ENCODE data around the gene SND1. TPM values are rescaled to one million over a fixed set of nuclear protein-coding genes. Genes with fewer than 3 reads are reported as not detected.

Gene SND1
- polyA plus RNA-seq, 1 donor = 144 TPM

GRCh38 chr7:128071376-128071775 lies 419.4 kb downstream of the SND1 start:
- DNase-seq = no peak
- Histone ChIP-seq H3K4me3 (ENCODE audit: low read length) (no peak overlapping the region), H3K9me3 (ENCODE audit: control insufficient read depth, low read depth, low read length) (no peaks in the 10 kb centered on the region), H3K4me1 (ENCODE audit: control insufficient read depth, insufficient read depth, low read length) (no peaks in the 10 kb centered on the region), H3K27me3 (ENCODE audit: control insufficient read depth, insufficient read depth, low read length) (no peaks in the 10 kb centered on the region), H3K36me3 (ENCODE audit: control insufficient read depth, insufficient read depth, low read length) (peaks cover 29% of the 10 kb centered on the region), H3K27ac (ENCODE audit: low read length) (no peak overlapping the region)
- no CpG with 5 or more reads among the region's 6 CpGs for WGBS (ENCODE audit: insufficient coverage, low lambda C conversion rate)

GRCh38 chr7:128071801-128072200 lies 419.8 kb downstream of the SND1 start:
- Histone ChIP-seq H3K27ac (ENCODE audit: low read length) (no peak overlapping the region), H3K4me3 (ENCODE audit: low read length) (no peak overlapping the region), H3K4me1 (ENCODE audit: control insufficient read depth, insufficient read depth, low read length) (no peaks in the 10 kb centered on the region), H3K36me3 (ENCODE audit: control insufficient read depth, insufficient read depth, low read length) (peaks cover 28% of the 10 kb centered on the region), H3K27me3 (ENCODE audit: control insufficient read depth, insufficient read depth, low read length) (no peaks in the 10 kb centered on the region), H3K9me3 (ENCODE audit: control insufficient read depth, low read depth, low read length) (no peaks in the 10 kb centered on the region)
- WGBS (ENCODE audit: insufficient coverage, low lambda C conversion rate) = no CpG with 5 or more reads among the region's 11 CpGs
- no peak for DNase-seq

DNA sequence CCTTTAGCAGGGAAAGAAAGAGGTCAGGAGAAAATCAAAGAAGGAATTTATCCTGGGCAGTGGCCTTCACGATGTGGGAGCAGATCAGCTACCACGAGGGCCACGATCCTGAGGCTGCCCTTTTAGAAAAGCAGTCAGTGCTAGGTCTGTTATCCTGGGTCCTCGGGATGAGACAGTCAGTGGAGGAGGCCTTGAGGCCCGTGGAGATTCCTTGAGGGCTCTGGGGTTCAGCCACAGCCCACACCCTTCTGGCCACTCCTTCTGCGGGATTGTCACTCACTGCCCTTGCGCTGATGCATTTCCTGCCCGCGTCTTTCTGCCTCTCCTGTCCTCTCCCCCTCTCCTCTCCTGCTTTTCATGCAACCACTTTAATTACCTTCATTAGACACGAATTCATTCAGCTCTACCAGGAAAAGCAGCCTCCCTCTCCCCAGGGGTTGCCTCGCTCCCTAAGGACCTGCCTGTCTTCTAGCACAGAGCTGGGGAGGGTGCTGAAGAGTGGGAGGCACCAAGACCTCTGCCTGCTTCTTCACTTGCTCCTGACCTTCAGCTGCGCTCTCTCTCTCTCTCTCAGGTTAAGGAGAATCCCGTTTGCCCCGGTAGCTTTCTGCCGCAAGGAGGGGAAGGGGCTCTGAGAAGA lies 421.8 kb downstream of the SND1 start:
- H3K4me1 ChIP-seq (ENCODE audit: control insufficient read depth, insufficient read depth, low read length) = no peaks in the 10 kb centered on the region
- no peaks in the 10 kb centered on the region for H3K27me3 ChIP-seq (ENCODE audit: control insufficient read depth, insufficient read depth, low read length)
- DNase-seq = no peak
- H3K36me3 ChIP-seq (ENCODE audit: control insufficient read depth, insufficient read depth, low read length) = peaks cover 45% of the 10 kb centered on the region
- H3K27ac ChIP-seq (ENCODE audit: low read length) = no peak overlapping the region
- H3K4me3 ChIP-seq (ENCODE audit: low read length) = no peak overlapping the region
- WGBS (ENCODE audit: insufficient coverage, low lambda C conversion rate) = no CpG with 5 or more reads among the region's 15 CpGs
- H3K9me3 ChIP-seq (ENCODE audit: control insufficient read depth, low read depth, low read length) = no peaks in the 10 kb centered on the region

DNA sequence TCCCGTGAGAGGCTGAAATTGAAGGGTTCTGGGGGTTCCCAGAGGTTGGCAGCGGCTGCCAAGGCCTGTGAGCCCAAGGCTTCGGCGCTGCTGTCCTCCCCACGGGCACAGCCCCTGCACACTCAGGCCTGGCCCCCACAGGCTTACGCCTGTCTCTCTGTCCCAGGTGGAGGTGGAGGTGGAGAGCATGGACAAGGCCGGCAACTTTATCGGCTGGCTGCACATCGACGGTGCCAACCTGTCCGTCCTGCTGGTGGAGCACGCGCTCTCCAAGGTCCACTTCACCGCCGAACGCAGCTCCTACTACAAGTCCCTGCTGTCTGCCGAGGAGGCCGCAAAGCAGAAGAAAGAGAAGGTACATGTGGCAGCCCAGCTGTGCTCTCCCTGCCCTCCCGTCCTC lies 422.3 kb downstream of the SND1 start:
- Histone ChIP-seq H3K4me3 (ENCODE audit: low read length) (no peak overlapping the region), H3K27me3 (ENCODE audit: control insufficient read depth, insufficient read depth, low read length) (no peaks in the 10 kb centered on the region), H3K9me3 (ENCODE audit: control insufficient read depth, low read depth, low read length) (no peaks in the 10 kb centered on the region), H3K36me3 (ENCODE audit: control insufficient read depth, insufficient read depth, low read length) (peaks cover 49% of the 10 kb centered on the region), H3K4me1 (ENCODE audit: control insufficient read depth, insufficient read depth, low read length) (no peaks in the 10 kb centered on the region), H3K27ac (ENCODE audit: low read length) (no peak overlapping the region)
- no CpG with 5 or more reads among the region's 19 CpGs for WGBS (ENCODE audit: insufficient coverage, low lambda C conversion rate)
- no peak for DNase-seq

DNA sequence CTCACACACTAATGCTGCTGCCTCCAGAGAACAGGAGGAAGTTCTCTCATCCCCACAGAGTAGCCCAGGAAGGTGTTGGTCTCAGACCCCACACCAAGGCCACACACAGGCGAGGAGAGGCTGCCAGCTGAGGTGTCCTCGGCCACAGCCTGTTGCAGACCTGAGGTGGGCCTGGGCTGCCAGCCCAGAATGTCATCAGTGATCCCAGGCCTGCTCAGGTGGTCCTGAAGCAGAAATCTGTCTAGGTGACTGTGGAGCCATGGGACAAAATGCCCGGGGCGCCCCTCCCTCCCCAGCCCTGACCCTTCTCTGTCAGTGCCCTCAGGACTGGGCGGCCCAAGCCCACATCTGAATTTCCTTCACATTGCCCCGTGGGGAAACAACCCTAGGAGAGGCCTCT lies 422.7 kb downstream of the SND1 start:
- no peak for DNase-seq
- Histone ChIP-seq H3K36me3 (ENCODE audit: control insufficient read depth, insufficient read depth, low read length) (peaks cover 52% of the 10 kb centered on the region), H3K27me3 (ENCODE audit: control insufficient read depth, insufficient read depth, low read length) (no peaks in the 10 kb centered on the region), H3K4me3 (ENCODE audit: low read length) (no peak overlapping the region), H3K9me3 (ENCODE audit: control insufficient read depth, low read depth, low read length) (no peaks in the 10 kb centered on the region), H3K27ac (ENCODE audit: low read length) (no peak overlapping the region), H3K4me1 (ENCODE audit: control insufficient read depth, insufficient read depth, low read length) (no peaks in the 10 kb centered on the region)
- 100% methylated on average over 1 of the region's 6 CpGs for WGBS (ENCODE audit: insufficient coverage, low lambda C conversion rate)

DNA sequence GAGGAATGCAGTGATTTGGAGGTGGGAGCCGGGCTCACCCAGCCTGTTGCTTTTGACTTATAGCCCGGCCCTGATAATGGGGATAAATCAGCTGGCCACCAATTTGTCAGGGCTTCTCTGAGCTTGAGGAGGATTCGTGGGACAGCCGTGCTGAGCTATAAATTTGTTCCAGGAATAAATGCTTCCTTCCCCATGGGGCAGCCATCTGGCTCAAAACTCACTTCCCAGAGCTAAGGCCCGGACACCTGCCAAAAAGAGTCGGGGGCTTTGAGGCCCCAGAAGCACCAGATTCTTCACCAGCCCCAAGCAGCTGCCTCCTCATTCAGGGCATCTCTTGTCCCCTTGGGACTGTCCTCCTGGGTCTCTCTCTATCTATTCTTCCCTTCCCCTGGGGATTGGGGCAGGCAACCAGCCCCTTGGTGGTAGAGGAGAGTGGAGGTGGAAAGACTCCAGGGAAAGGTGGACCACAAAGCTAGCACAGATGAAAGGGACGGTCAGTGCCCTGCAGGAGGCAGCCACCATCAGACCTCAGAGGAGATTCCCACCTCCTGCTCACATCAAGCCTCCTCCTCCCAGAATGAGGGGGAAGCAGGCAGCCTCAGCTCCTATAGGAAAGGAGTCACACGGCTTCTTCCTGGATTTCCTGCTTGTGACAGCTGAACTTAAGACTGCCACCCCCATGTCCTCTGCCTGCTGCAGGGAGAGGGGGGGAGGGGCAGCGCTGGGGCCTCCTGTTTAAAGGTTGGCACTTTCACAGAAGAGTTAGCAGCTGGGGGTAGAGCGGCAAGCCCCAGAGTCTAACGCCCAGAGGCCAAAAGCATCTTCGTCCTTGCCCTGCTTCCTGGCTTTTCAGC lies 423.5 kb downstream of the SND1 start:
- H3K27ac ChIP-seq (ENCODE audit: low read length) = no peak overlapping the region
- no peaks in the 10 kb centered on the region for H3K27me3 ChIP-seq (ENCODE audit: control insufficient read depth, insufficient read depth, low read length)
- no peak for DNase-seq
- H3K9me3 ChIP-seq (ENCODE audit: control insufficient read depth, low read depth, low read length) = no peaks in the 10 kb centered on the region
- H3K36me3 ChIP-seq (ENCODE audit: control insufficient read depth, insufficient read depth, low read length) = peaks cover 55% of the 10 kb centered on the region
- no peak overlapping the region for H3K4me3 ChIP-seq (ENCODE audit: low read length)
- no CpG with 5 or more reads among the region's 12 CpGs for WGBS (ENCODE audit: insufficient coverage, low lambda C conversion rate)
- H3K4me1 ChIP-seq (ENCODE audit: control insufficient read depth, insufficient read depth, low read length) = no peaks in the 10 kb centered on the region

GRCh38 chr7:128076196-128076795 lies 424.3 kb downstream of the SND1 start:
- no peak overlapping the region for H3K27ac ChIP-seq (ENCODE audit: low read length)
- no peak overlapping the region for H3K4me3 ChIP-seq (ENCODE audit: low read length)
- WGBS (ENCODE audit: insufficient coverage, low lambda C conversion rate) = no CpG with 5 or more reads among the region's 8 CpGs
- peaks cover 57% of the 10 kb centered on the region for H3K36me3 ChIP-seq (ENCODE audit: control insufficient read depth, insufficient read depth, low read length)
- H3K9me3 ChIP-seq (ENCODE audit: control insufficient read depth, low read depth, low read length) = no peaks in the 10 kb centered on the region
- H3K4me1 ChIP-seq (ENCODE audit: control insufficient read depth, insufficient read depth, low read length) = no peaks in the 10 kb centered on the region
- no peaks in the 10 kb centered on the region for H3K27me3 ChIP-seq (ENCODE audit: control insufficient read depth, insufficient read depth, low read length)
- DNase-seq = no peak

DNA sequence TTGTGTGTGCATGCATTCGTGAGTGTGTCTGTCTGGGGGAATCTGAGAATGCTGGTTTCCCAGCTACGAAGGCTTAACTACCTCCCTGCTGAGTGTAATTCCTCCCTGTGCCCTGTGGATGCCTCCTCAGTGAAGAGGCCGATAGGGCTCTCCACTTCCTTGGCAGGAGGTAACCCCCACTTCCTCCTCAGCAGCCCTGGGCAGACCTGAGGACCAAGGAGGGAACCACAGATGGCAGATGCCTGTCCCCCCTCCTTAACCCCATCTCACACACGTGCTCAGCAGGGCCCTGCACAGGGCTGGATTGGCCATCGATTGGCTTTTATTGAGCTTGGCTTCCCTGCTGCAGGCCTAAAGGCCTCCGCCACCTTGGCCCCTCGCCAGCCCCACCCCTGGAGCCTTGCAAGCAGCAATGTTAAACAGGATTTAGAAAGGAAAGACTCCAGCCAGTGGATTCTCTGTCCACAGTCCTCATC lies 424.8 kb downstream of the SND1 start:
- Histone ChIP-seq H3K4me3 (ENCODE audit: low read length) (no peak overlapping the region), H3K27me3 (ENCODE audit: control insufficient read depth, insufficient read depth, low read length) (no peaks in the 10 kb centered on the region), H3K4me1 (ENCODE audit: control insufficient read depth, insufficient read depth, low read length) (no peaks in the 10 kb centered on the region), H3K9me3 (ENCODE audit: control insufficient read depth, low read depth, low read length) (no peaks in the 10 kb centered on the region), H3K27ac (ENCODE audit: low read length) (no peak overlapping the region), H3K36me3 (ENCODE audit: control insufficient read depth, insufficient read depth, low read length) (peaks cover 62% of the 10 kb centered on the region)
- DNase-seq = peak in 1 of 2 donors; percentile 46
- no CpG with 5 or more reads among the region's 7 CpGs for WGBS (ENCODE audit: insufficient coverage, low lambda C conversion rate)

GRCh38 chr7:128078309-128078708 lies 426.3 kb downstream of the SND1 start:
- H3K27ac ChIP-seq (ENCODE audit: low read length) = no peak overlapping the region
- no CpG with 5 or more reads among the region's 3 CpGs for WGBS (ENCODE audit: insufficient coverage, low lambda C conversion rate)
- no peak overlapping the region for H3K4me3 ChIP-seq (ENCODE audit: low read length)
- no peak for DNase-seq
- no peaks in the 10 kb centered on the region for H3K9me3 ChIP-seq (ENCODE audit: control insufficient read depth, low read depth, low read length)
- H3K36me3 ChIP-seq (ENCODE audit: control insufficient read depth, insufficient read depth, low read length) = peaks cover 77% of the 10 kb centered on the region
- no peaks in the 10 kb centered on the region for H3K27me3 ChIP-seq (ENCODE audit: control insufficient read depth, insufficient read depth, low read length)
- no peaks in the 10 kb centered on the region for H3K4me1 ChIP-seq (ENCODE audit: control insufficient read depth, insufficient read depth, low read length)

DNA sequence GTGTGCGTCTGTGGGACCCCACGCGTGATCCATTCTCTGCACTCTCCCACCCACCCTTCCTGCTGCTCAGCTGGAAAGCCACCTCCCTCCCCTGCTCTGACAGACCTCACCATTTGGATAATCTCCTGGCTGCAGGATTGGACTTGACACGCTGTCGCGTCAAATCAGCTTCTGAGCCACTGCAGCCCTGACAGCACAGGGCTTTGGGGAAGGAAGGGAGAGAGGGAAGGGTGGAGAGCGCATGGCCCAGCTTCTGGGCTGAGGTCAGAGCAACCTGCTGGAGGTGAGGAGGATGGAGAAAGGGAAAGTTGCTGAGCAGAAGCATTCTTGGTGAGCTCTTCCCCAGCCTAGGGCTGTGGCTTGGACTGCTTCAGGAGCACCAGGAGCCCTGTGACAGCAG lies 428.2 kb downstream of the SND1 start:
- no CpG with 5 or more reads among the region's 7 CpGs for WGBS (ENCODE audit: insufficient coverage, low lambda C conversion rate)
- Histone ChIP-seq H3K4me3 (ENCODE audit: low read length) (no peak overlapping the region), H3K4me1 (ENCODE audit: control insufficient read depth, insufficient read depth, low read length) (peaks cover 4% of the 10 kb centered on the region), H3K36me3 (ENCODE audit: control insufficient read depth, insufficient read depth, low read length) (peaks cover 79% of the 10 kb centered on the region), H3K27ac (ENCODE audit: low read length) (no peak overlapping the region), H3K9me3 (ENCODE audit: control insufficient read depth, low read depth, low read length) (no peaks in the 10 kb centered on the region), H3K27me3 (ENCODE audit: control insufficient read depth, insufficient read depth, low read length) (no peaks in the 10 kb centered on the region)
- DNase-seq = no peak

All from large intestine (tissue), 3 donors.